ENCODE results near the gene ANKRA2.

Gene ANKRA2

DNA sequence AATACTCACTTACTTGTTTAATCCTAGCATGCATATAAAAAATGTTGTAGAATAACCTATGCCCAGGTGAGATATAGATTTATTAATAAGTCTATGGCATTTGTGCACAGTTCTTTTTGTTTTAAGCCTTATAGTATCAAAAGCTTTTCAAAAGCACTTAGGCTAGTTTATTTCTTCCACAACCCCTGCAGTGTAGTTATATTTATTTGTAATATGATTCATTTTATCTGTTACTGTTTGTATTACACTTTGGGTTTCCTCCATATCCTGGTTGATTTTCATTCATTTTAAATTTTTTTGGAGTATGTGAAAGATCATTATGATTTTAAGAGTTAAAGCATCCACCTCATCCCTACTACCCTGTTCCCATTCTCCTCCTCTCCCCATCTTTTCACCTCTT, 41.8 kb upstream of the ANKRA2 start:
- no peak overlapping the region for H3K27ac ChIP-seq (ENCODE audit: low read length)
- H3K79me2 ChIP-seq (ENCODE audit: low read length), result no peaks in the 10 kb centered on the region
- H3K9me3 ChIP-seq (replicated peaks; ENCODE audit: insufficient read depth, low read length), result no peaks in the 10 kb centered on the region
- H3K4me3 ChIP-seq (ENCODE audit: low read length), result no peak overlapping the region
- H4K20me1 ChIP-seq (ENCODE audit: insufficient read depth, low read length), result no peaks in the 10 kb centered on the region
- H3K36me3 ChIP-seq (replicated peaks; ENCODE audit: insufficient read depth, low read length), result no peaks in the 10 kb centered on the region
- H3K9me2 ChIP-seq (replicated peaks; ENCODE audit: insufficient read depth, low read length), result no peaks in the 10 kb centered on the region
- no peaks in the 10 kb centered on the region for H3K27me3 ChIP-seq (replicated peaks; ENCODE audit: insufficient read depth, low read length)
- no peak overlapping the region for H3K9ac ChIP-seq (ENCODE audit: low read length)
- TF ChIP-seq, protein P1, sequence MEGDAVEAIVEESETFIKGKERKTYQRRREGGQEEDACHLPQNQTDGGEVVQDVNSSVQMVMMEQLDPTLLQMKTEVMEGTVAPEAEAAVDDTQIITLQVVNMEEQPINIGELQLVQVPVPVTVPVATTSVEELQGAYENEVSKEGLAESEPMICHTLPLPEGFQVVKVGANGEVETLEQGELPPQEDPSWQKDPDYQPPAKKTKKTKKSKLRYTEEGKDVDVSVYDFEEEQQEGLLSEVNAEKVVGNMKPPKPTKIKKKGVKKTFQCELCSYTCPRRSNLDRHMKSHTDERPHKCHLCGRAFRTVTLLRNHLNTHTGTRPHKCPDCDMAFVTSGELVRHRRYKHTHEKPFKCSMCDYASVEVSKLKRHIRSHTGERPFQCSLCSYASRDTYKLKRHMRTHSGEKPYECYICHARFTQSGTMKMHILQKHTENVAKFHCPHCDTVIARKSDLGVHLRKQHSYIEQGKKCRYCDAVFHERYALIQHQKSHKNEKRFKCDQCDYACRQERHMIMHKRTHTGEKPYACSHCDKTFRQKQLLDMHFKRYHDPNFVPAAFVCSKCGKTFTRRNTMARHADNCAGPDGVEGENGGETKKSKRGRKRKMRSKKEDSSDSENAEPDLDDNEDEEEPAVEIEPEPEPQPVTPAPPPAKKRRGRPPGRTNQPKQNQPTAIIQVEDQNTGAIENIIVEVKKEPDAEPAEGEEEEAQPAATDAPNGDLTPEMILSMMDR (IDR thresholded peaks at IDR 0.05; ENCODE audit: low read length), result no peak
- TF ChIP-seq EZH2 (optimal IDR thresholded peaks at IDR 0.05; ENCODE audit: low read depth, low read length) (no peak), EZH2phosphoT487 (IDR thresholded peaks at IDR 0.05; ENCODE audit: low read length) (no peak)
- H3K4me2 ChIP-seq (ENCODE audit: low read depth, low read length), result no peak overlapping the region
- H3F3A ChIP-seq (ENCODE audit: insufficient read depth, low read length), result no peaks in the 10 kb centered on the region
- DNase-seq, result no peak
- no peaks in the 10 kb centered on the region for H3K4me1 ChIP-seq (ENCODE audit: low read length)
- H2AFZ ChIP-seq (ENCODE audit: low read length), result no peak overlapping the region

DNA sequence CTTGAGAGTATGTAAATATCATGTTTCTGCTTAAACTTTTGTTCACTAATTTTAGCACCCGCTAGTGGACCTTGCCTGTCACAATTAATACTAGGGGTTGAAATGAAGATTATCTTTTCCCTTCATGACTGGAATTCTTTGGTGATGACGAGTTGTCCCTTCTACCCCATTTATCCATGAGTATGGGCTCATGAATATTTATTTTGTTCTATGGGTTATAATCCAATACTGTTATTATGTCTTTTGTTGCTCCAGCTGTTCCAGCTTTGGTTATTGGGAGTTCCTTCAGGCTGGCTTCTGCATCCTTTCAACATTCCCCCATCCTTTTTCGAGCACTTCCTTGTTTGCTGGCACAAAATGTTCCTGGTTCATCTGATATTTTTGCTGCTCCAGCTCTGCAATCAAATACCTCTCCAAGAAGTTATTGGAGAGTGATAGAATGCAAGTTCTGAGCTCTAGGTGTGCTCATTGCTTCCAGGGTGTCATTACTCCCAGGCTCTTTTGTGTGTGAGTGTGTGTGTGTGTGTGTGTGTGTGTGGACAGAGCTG, 40.8 kb upstream of the ANKRA2 start:
- Histone ChIP-seq H3F3A (ENCODE audit: insufficient read depth, low read length) (no peaks in the 10 kb centered on the region), H4K20me1 (ENCODE audit: insufficient read depth, low read length) (no peaks in the 10 kb centered on the region), H3K36me3 (replicated peaks; ENCODE audit: insufficient read depth, low read length) (no peaks in the 10 kb centered on the region), H3K79me2 (ENCODE audit: low read length) (no peaks in the 10 kb centered on the region), H3K4me3 (ENCODE audit: low read length) (no peak overlapping the region), H3K9me3 (replicated peaks; ENCODE audit: insufficient read depth, low read length) (no peaks in the 10 kb centered on the region), H3K4me1 (ENCODE audit: low read length) (no peaks in the 10 kb centered on the region), H2AFZ (ENCODE audit: low read length) (no peak overlapping the region), H3K4me2 (ENCODE audit: low read depth, low read length) (no peak overlapping the region), H3K9me2 (replicated peaks; ENCODE audit: insufficient read depth, low read length) (no peaks in the 10 kb centered on the region), H3K9ac (ENCODE audit: low read length) (no peak overlapping the region), H3K27ac (ENCODE audit: low read length) (no peak overlapping the region), H3K27me3 (replicated peaks; ENCODE audit: insufficient read depth, low read length) (no peaks in the 10 kb centered on the region)
- DNase-seq, result no peak
- TF ChIP-seq EZH2phosphoT487 (IDR thresholded peaks at IDR 0.05; ENCODE audit: low read length), result no peak
- TF ChIP-seq, protein P1 (IDR thresholded peaks at IDR 0.05; ENCODE audit: low read length), result no peak
- TF ChIP-seq EZH2 (optimal IDR thresholded peaks at IDR 0.05; ENCODE audit: low read depth, low read length), result no peak

DNA sequence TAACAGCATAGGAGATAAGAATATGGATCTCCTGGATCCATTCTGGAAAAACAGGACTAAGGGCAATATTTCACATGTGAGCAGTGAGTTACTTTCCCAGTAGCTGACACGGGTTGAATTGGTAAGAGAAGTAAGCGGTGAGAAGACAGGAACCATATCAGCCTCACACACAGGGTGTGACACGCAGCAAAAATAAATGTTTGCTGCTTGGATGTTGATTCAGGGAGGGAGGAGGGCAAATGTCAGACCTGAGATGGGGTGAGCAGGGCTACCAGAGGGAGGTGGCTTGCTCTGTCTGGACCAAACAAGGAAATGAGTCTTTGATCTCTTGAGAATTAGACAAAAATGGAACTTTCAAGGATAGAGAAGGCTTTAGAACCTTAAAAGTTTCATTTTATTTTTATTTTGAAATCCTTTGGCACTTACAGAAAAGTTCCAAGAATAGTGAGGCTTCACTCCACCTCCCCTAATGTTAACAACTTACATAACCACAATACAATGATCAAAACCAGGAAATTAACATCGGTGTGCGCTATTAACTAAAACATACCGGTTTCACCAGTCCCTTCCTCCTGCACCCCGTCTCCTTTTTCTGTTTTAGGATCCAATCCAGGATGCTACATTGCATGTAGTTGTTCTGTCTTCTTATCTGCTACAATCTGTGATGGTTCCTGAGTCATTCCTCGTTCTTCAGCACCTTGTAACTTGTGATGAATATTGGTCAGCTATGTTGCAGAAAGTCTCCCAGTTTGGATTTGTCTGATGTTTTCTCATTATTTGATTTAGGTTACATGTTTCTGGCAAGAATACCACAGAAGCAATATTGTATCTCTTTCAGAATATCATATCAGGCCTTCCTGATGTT, 40.0 kb upstream of the ANKRA2 start:
- H3K79me2 ChIP-seq (ENCODE audit: low read length), result no peaks in the 10 kb centered on the region
- no peak overlapping the region for H3K4me3 ChIP-seq (ENCODE audit: low read length)
- H3K36me3 ChIP-seq (replicated peaks; ENCODE audit: insufficient read depth, low read length), result no peaks in the 10 kb centered on the region
- H3K4me1 ChIP-seq (ENCODE audit: low read length), result no peaks in the 10 kb centered on the region
- H4K20me1 ChIP-seq (ENCODE audit: insufficient read depth, low read length), result no peaks in the 10 kb centered on the region
- no peak for TF ChIP-seq EZH2phosphoT487 (IDR thresholded peaks at IDR 0.05; ENCODE audit: low read length)
- no peak for TF ChIP-seq EZH2 (optimal IDR thresholded peaks at IDR 0.05; ENCODE audit: low read depth, low read length)
- TF ChIP-seq, protein P1 (IDR thresholded peaks at IDR 0.05; ENCODE audit: low read length), result no peak
- no peak overlapping the region for H2AFZ ChIP-seq (ENCODE audit: low read length)
- H3F3A ChIP-seq (ENCODE audit: insufficient read depth, low read length), result no peaks in the 10 kb centered on the region
- no peak overlapping the region for H3K9ac ChIP-seq (ENCODE audit: low read length)
- H3K27ac ChIP-seq (ENCODE audit: low read length), result no peak overlapping the region
- H3K27me3 ChIP-seq (replicated peaks; ENCODE audit: insufficient read depth, low read length), result no peaks in the 10 kb centered on the region
- no peak overlapping the region for H3K4me2 ChIP-seq (ENCODE audit: low read depth, low read length)
- no peaks in the 10 kb centered on the region for H3K9me3 ChIP-seq (replicated peaks; ENCODE audit: insufficient read depth, low read length)
- no peaks in the 10 kb centered on the region for H3K9me2 ChIP-seq (replicated peaks; ENCODE audit: insufficient read depth, low read length)
- no peak for DNase-seq
